MM.1S (cell line): Measurements from ENCODE around the gene ATG5.

ENCODE experiments used
- DNase-seq: peaks from one replicate; pipeline ENCODE4 v3.0.0-alpha.2; 2015
- H2AFZ ChIP-seq: fragments of 300-600 bp; sonication (generic); 2 replicates; pipeline ENCODE4 v1.6.0; 2016; ENCODE audit warnings: antibody characterized with exemption, low read length
- H3F3A ChIP-seq: fragments of 300-600 bp; sonication (generic); 2 replicates; pipeline ENCODE4 v1.6.1; 2016; ENCODE audit warnings: mild to moderate bottlenecking, antibody characterized with exemption, low read length, moderate library complexity, mixed read lengths; ENCODE audit not compliant: insufficient read depth
- H3K27ac ChIP-seq: fragments of 300-600 bp; sonication (generic); 2 replicates; pipeline ENCODE4 v1.5.1; 2016; ENCODE audit warnings: mild to moderate bottlenecking, low read length
- H3K27me3 ChIP-seq: fragments of 300-600 bp; sonication (generic); replicated peaks from 2 replicates; pipeline ENCODE4 v1.6.0; 2016; ENCODE audit warnings: low read length; ENCODE audit not compliant: insufficient read depth
- H3K36me3 ChIP-seq: fragments of 300-600 bp; sonication (generic); replicated peaks from 2 replicates; pipeline ENCODE4 v1.6.1; 2016; ENCODE audit warnings: mild to moderate bottlenecking, low read length, mixed read lengths; ENCODE audit not compliant: insufficient read depth
- H3K4me1 ChIP-seq: fragments of 300-600 bp; sonication (generic); 2 replicates; pipeline ENCODE4 v1.6.1; 2016; ENCODE audit warnings: low read length, mixed read lengths
- H3K4me2 ChIP-seq: fragments of 300-600 bp; sonication (generic); 2 replicates; pipeline ENCODE4 v1.6.0; 2016; ENCODE audit warnings: low read depth, low read length
- H3K4me3 ChIP-seq: fragments of 300-600 bp; sonication (generic); 2 replicates; pipeline ENCODE4 v1.5.1; 2016; ENCODE audit warnings: low read length, mixed read lengths
- H3K79me2 ChIP-seq: fragments of 300-600 bp; sonication (generic); 2 replicates; pipeline ENCODE4 v1.6.1; 2016; ENCODE audit warnings: mixed run types, low read length, mixed read lengths
- H3K9ac ChIP-seq: fragments of 300-600 bp; sonication (generic); 2 replicates; pipeline ENCODE4 v1.6.1; 2016; ENCODE audit warnings: low read length, mixed read lengths
- H3K9me2 ChIP-seq: fragments of 300-600 bp; sonication (generic); replicated peaks from 2 replicates; pipeline ENCODE4 v1.6.1; 2016; ENCODE audit warnings: mild to moderate bottlenecking, low read length, mixed read lengths; ENCODE audit not compliant: insufficient read depth
- H3K9me3 ChIP-seq: fragments of 300-600 bp; sonication (generic); replicated peaks from 2 replicates; pipeline ENCODE4 v1.6.1; 2016; ENCODE audit warnings: mild to moderate bottlenecking, low read length, mixed read lengths; ENCODE audit not compliant: insufficient read depth
- H4K20me1 ChIP-seq: fragments of 300-600 bp; sonication (generic); 2 replicates; pipeline ENCODE4 v1.6.1; 2016; ENCODE audit warnings: mild to moderate bottlenecking, low read length, moderate library complexity, mixed read lengths; ENCODE audit not compliant: insufficient read depth
- EZH2 ChIP-seq: fragments of 300-600 bp; sonication (generic); optimal IDR thresholded peaks from 2 replicates; pipeline ENCODE3; 2017; ENCODE audit warnings: low read depth, mild to moderate bottlenecking, antibody characterized with exemption, low read length, mixed read lengths
- EZH2phosphoT487 ChIP-seq: fragments of 300-600 bp; sonication (generic); IDR thresholded peaks from 2 replicates; pipeline ENCODE4 v1.6.1; 2018; ENCODE audit warnings: antibody characterized with exemption, low read length
- TF ChIP-seq, protein P1 (sequence below): fragments of 300-600 bp; sonication (generic); IDR thresholded peaks from 2 replicates; pipeline ENCODE4 v1.5.1; 2016; ENCODE audit warnings: antibody characterized with exemption, low read length, mixed read lengths

Gene ATG5

DNA sequence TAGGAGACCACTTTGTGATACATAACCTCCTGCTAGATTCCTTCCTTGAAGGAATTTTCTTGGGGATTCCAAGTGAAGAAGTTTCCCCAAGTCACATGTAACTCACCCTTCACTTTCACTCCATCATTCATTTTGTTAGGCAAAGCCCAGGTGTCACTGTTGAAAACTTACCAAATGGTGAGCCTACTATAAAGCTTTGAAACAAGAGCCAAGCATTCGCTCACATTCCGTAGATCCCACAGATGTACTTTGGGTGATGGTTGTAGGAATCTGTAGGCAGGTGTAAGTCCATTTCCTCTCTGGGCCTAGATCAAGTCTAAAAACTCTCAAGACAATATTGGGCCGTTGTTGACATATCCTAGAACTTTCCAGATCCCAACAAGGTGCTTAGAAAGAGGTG is 165.4 kb downstream of the ATG5 start:
- TF ChIP-seq EZH2 = no peak
- TF ChIP-seq EZH2phosphoT487 = no peak
- TF ChIP-seq, protein P1, sequence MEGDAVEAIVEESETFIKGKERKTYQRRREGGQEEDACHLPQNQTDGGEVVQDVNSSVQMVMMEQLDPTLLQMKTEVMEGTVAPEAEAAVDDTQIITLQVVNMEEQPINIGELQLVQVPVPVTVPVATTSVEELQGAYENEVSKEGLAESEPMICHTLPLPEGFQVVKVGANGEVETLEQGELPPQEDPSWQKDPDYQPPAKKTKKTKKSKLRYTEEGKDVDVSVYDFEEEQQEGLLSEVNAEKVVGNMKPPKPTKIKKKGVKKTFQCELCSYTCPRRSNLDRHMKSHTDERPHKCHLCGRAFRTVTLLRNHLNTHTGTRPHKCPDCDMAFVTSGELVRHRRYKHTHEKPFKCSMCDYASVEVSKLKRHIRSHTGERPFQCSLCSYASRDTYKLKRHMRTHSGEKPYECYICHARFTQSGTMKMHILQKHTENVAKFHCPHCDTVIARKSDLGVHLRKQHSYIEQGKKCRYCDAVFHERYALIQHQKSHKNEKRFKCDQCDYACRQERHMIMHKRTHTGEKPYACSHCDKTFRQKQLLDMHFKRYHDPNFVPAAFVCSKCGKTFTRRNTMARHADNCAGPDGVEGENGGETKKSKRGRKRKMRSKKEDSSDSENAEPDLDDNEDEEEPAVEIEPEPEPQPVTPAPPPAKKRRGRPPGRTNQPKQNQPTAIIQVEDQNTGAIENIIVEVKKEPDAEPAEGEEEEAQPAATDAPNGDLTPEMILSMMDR = no peak
- Histone ChIP-seq H3F3A (peaks cover 31% of the 10 kb centered on the region), H3K36me3 (no peaks in the 10 kb centered on the region), H3K79me2 (peaks cover 10% of the 10 kb centered on the region), H3K9me3 (no peaks in the 10 kb centered on the region), H3K4me1 (peaks cover 61% of the 10 kb centered on the region), H3K9ac (no peak overlapping the region), H2AFZ (no peak overlapping the region), H3K4me2 (no peak overlapping the region), H3K27ac (no peak overlapping the region), H3K27me3 (no peaks in the 10 kb centered on the region), H3K9me2 (no peaks in the 10 kb centered on the region), H3K4me3 (no peak overlapping the region), H4K20me1 (no peaks in the 10 kb centered on the region)
- peak; percentile 3 for DNase-seq

DNA sequence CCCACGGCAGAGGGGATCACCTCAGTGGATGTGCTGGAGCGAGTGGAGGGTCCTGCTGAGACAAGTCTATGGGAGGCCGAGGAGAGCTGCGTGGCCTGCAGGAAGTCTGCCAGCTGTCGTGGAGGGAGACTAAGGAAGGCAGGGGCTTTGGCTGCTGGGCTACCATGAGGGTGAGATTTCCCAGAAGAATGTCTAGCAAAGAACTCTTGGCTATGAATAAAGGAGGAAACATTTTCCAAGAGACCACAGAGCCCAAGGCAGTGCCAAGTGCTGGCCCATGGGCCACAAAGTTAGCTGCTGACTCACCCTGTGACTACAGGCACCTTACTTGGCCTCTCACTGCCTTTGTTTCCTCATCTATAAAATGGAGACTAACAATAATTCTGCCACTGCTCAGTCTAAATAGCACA is 166.0 kb downstream of the ATG5 start:
- H3K27me3 ChIP-seq = no peaks in the 10 kb centered on the region
- no peak overlapping the region for H2AFZ ChIP-seq
- no peaks in the 10 kb centered on the region for H3K9me3 ChIP-seq
- DNase-seq = peak; percentile 2
- no peak overlapping the region for H3K27ac ChIP-seq
- no peak overlapping the region for H3K9ac ChIP-seq
- H3K79me2 ChIP-seq = peaks cover 6% of the 10 kb centered on the region; the same call in 1 of the 2 replicates
- TF ChIP-seq EZH2phosphoT487 (no peak), EZH2 (no peak)
- TF ChIP-seq, protein P1 = no peak
- H3K4me3 ChIP-seq = no peak overlapping the region
- H4K20me1 ChIP-seq = no peaks in the 10 kb centered on the region
- peaks cover 25% of the 10 kb centered on the region for H3F3A ChIP-seq
- no peak overlapping the region for H3K4me2 ChIP-seq
- peaks cover 55% of the 10 kb centered on the region for H3K4me1 ChIP-seq
- H3K36me3 ChIP-seq = no peaks in the 10 kb centered on the region
- no peaks in the 10 kb centered on the region for H3K9me2 ChIP-seq

DNA sequence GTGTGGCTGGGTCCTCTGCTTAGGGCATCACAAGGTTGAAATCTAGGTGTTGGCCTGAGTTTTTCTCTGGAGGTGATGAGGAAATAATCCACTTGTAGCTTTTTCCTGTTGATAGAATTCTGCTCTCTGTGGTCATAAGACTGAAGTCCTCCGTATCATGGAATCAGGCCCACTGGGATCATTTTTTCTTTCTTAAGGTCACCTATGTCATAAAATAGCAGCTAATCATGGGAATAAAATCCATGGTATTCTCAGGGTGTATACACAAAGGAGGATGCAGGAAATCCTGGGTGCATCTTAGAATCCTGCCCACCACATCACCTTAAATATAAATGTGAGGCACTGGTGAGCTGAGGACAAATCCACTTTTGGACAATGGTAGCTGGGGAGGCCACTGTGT is 166.7 kb downstream of the ATG5 start:
- peaks cover 6% of the 10 kb centered on the region; the same call in 1 of the 2 replicates for H3K79me2 ChIP-seq
- H3K9ac ChIP-seq = no peak overlapping the region
- H3K27ac ChIP-seq = no peak overlapping the region
- DNase-seq = no peak
- H3K4me1 ChIP-seq = peaks cover 48% of the 10 kb centered on the region
- no peaks in the 10 kb centered on the region for H3K9me3 ChIP-seq
- no peaks in the 10 kb centered on the region for H3K9me2 ChIP-seq
- TF ChIP-seq EZH2phosphoT487 = no peak
- no peak for TF ChIP-seq EZH2
- TF ChIP-seq, protein P1 = no peak
- no peaks in the 10 kb centered on the region for H3K36me3 ChIP-seq
- no peaks in the 10 kb centered on the region for H3K27me3 ChIP-seq
- no peak overlapping the region for H2AFZ ChIP-seq
- H3F3A ChIP-seq = peaks cover 17% of the 10 kb centered on the region
- no peak overlapping the region for H3K4me3 ChIP-seq
- H3K4me2 ChIP-seq = no peak overlapping the region
- no peaks in the 10 kb centered on the region for H4K20me1 ChIP-seq
